Breast epithelium (tissue), 4 donors: ENCODE measurements around the gene MT1G. TPM values are rescaled to one million over a fixed set of nuclear protein-coding genes. Genes with fewer than 3 reads are reported as not detected.
"Not testable (repeated sequence)": the region's sequence is repeated elsewhere in the genome, so short reads cannot be mapped to it uniquely, and the experiment has no call there.

ENCODE experiments used
- DNase-seq, 2 donors: peaks; one replicate each; pipeline ENCODE4 v3.0.0-alpha.2; 2019; ENCODE audit warnings: low spot score in 2 of 2
- H3K27ac ChIP-seq, 2 donors: fragments of 200-600 bp; sonication (generic) in 1 of 2; one replicate each; pipeline ENCODE4 v1.5.1; 2016 to 2019; ENCODE audit warnings: mild to moderate bottlenecking in 1 of 2
- H3K27me3 ChIP-seq, 2 donors: fragments of 200-600 bp; sonication (generic) in 1 of 2; one replicate each; pipeline versions ENCODE4 v1.5.1 to v1.6.0; 2017 to 2019; ENCODE audit warnings: control low read depth in 1 of 2, mild to moderate bottlenecking in 1 of 2
- H3K36me3 ChIP-seq: fragments of 200-600 bp; one replicate; pipeline ENCODE4 v1.5.1; 2019
- H3K4me1 ChIP-seq, 2 donors: fragments of 200-600 bp; sonication (generic); one replicate each; pipeline ENCODE4 v1.5.1; 2016 to 2019; ENCODE audit warnings: control low read depth in 1 of 2
- H3K4me3 ChIP-seq, 3 donors: fragments of 200-600 bp; sonication (generic); 1 replicate in 2 of 3; 2 replicates in 1 of 3; pipeline ENCODE4 v1.5.1; 2016 to 2019; ENCODE audit warnings: mild to moderate bottlenecking in 3 of 3, moderate library complexity in 2 of 3
- H3K9me3 ChIP-seq, 2 donors: fragments of 200-600 bp; sonication (generic) in 1 of 2; one replicate each; pipeline ENCODE4 v1.5.1; 2016 to 2019; ENCODE audit warnings: control low read depth in 1 of 2
- POLR2A ChIP-seq: fragments of 450-650 bp; IDR thresholded peaks from one replicate; pipeline ENCODE4 v1.6.1; 2016; ENCODE audit warnings: antibody characterized with exemption, mild to moderate bottlenecking, moderate library complexity
- POLR2AphosphoS5 ChIP-seq, 3 donors: sonication (generic); formaldehyde crosslinking; IDR thresholded peaks; one replicate each; pipeline ENCODE4 v1.6.1; 2017; ENCODE audit warnings: antibody characterized with exemption in 3 of 3
- intact Hi-C: fragments of 100-400 bp; cut with DNase I; formaldehyde crosslinking; loops from one replicate; pipeline ENCODE4 v1.15.1; 2023; ENCODE audit warnings: low total_unique reads
- total RNA-seq, 3 donors: library from RNA; depleted of rRNA; stranded (reverse); fragments of >200 nt; gene quantifications; one replicate each; pipeline ENCODE4 v1.1.0, GENCODE V29; 2016
- TF ChIP-seq, protein P1 (sequence below), 3 donors: fragments of 450-650 bp; IDR thresholded peaks; one replicate each; pipeline ENCODE4 v1.5.1; 2016 to 2017; ENCODE audit warnings: antibody characterized with exemption in 3 of 3, mild to moderate bottlenecking in 3 of 3, moderate library complexity in 3 of 3

The MT1G gene
- total RNA-seq, 3 donors from 2014 or later, result 20.0 to 224 (median 48.3) TPM

DNA sequence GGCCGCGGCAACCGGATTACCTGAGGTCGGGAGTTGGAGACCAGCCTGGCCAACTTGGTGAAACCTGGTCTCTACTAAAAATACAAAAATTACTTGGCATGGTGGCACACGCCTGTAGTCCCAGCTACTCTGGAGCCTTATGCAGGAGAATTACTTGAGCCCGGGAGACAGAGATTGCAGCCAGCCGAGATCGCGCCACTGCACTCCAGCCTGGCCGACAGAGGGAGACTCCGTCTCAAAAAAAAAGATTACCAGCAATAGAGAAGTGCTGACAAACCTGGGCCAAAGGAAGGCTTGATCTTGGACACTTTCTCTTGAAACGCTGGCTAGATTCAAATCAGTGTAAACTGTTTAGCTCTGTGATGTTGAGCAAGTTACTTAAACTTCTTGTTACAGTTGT lies 6.1 kb upstream of the MT1G start:
- peak in 1 of 2 donors; percentile 33 for DNase-seq
- intact Hi-C loops, result no loop called here
- peaks cover 0 to 22% of the 10 kb centered on the region in 2 donors for H3K27me3 ChIP-seq

DNA sequence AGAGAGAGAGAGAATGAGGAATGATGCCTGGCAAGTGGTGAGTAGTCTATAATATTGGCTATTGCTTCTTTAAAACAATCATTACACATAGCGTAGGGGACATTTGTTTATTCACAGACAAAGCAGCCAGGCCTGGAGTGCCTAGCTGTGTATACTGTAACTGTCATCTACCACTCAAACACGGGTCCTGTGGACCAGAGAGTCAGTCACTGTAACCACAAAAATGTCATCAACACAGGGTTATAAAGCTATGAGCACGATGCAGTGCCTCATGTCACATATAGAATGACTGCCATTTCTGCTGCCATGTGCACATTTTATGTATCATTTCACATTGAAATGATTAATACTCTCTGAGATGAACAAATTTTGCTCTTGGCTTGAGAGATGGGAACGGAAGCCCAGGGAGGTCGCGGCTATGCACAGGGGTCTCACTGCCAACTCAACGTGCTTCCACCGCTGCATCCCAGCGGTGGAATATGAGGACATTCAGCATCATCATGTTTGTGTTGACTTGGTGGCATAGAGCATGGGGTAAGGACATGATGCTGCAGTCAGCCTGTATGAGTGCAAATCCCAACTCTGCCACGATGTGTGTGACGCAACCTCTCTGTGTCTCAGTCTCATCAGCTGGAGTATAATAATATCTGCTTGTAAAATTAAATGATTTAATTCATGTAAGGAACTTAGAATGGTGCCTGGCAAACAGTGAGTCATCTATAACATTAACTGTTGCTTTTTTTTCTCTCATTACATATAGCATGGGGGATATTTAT lies 5.1 kb upstream of the MT1G start:
- Histone ChIP-seq H3K4me1 (no peaks in the 10 kb centered on the region), H3K27me3 (peaks cover 0 to 25% of the 10 kb centered on the region in 2 donors), H3K9me3 (no peaks in the 10 kb centered on the region), H3K27ac (no peak overlapping the region), H3K4me3 (no peak overlapping the region), H3K36me3 (no peaks in the 10 kb centered on the region)
- DNase-seq, result no peak
- intact Hi-C loops, result no loop called here
- TF ChIP-seq POLR2A, result no peak
- TF ChIP-seq, protein P1, sequence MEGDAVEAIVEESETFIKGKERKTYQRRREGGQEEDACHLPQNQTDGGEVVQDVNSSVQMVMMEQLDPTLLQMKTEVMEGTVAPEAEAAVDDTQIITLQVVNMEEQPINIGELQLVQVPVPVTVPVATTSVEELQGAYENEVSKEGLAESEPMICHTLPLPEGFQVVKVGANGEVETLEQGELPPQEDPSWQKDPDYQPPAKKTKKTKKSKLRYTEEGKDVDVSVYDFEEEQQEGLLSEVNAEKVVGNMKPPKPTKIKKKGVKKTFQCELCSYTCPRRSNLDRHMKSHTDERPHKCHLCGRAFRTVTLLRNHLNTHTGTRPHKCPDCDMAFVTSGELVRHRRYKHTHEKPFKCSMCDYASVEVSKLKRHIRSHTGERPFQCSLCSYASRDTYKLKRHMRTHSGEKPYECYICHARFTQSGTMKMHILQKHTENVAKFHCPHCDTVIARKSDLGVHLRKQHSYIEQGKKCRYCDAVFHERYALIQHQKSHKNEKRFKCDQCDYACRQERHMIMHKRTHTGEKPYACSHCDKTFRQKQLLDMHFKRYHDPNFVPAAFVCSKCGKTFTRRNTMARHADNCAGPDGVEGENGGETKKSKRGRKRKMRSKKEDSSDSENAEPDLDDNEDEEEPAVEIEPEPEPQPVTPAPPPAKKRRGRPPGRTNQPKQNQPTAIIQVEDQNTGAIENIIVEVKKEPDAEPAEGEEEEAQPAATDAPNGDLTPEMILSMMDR (IDR thresholded peaks at IDR 0.05), result no peak
- TF ChIP-seq POLR2AphosphoS5 (IDR thresholded peaks at IDR 0.05), result no peak

More for the DNA sequence above, 6.1 kb upstream of the MT1G start:
- Histone ChIP-seq H3K36me3 (no peaks in the 10 kb centered on the region), H3K4me1 (no peaks in the 10 kb centered on the region), H3K9me3 (no peaks in the 10 kb centered on the region), H3K27ac (no peak overlapping the region), H3K4me3 (no peak overlapping the region)
- TF ChIP-seq POLR2A, result no peak
- TF ChIP-seq, protein P1 (IDR thresholded peaks at IDR 0.05), result peak; percentile 50 to 74 (median 61)

GRCh38 chr16:56672171-56672570 lies 4.3 kb upstream of the MT1G start:
- H3K27me3 ChIP-seq, result peaks cover 0 to 25% of the 10 kb centered on the region in 2 donors
- H3K36me3 ChIP-seq, H3K4me1 ChIP-seq, H3K4me3 ChIP-seq, H3K27ac ChIP-seq, H3K9me3 ChIP-seq, DNase-seq, intact Hi-C loops: not testable (repeated sequence)

DNA sequence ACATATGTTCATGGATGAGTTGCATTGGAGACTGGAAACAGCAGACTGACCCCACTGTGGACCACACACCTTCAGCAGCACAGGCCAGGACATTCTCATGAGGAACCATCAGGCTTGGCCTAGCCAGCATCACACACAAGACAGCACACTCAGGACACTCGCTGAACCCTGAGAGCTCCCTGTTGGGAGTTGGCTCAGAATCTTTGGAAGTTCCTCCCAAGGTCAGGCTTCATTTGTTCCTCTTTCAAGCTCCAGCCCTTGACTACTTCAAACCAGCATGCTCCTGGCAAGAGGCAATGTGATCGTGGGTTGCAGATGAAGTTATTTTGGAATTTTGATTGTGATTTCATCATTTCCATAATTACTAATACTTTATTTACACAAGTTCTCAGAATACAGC lies 3.8 kb upstream of the MT1G start:
- H3K4me1 ChIP-seq, DNase-seq, H3K4me3 ChIP-seq, intact Hi-C loops, H3K27ac ChIP-seq, H3K9me3 ChIP-seq, H3K36me3 ChIP-seq: not testable (repeated sequence)
- H3K27me3 ChIP-seq, result peaks cover 0 to 25% of the 10 kb centered on the region in 2 donors

- no peak for DNase-seq
- Histone ChIP-seq H3K9me3 (no peaks in the 10 kb centered on the region), H3K36me3 (no peaks in the 10 kb centered on the region), H3K27ac (no peak overlapping the region), H3K27me3 (peaks cover 0 to 21% of the 10 kb centered on the region in 2 donors), H3K4me3 (no peak overlapping the region), H3K4me1 (no peaks in the 10 kb centered on the region)
- TF ChIP-seq POLR2A (no peak), POLR2AphosphoS5 (IDR thresholded peaks at IDR 0.05) (no peak)
- TF ChIP-seq, protein P1 (IDR thresholded peaks at IDR 0.05), result no peak
- intact Hi-C loops, result no loop called here
Measured at GRCh38 chr16:56670620-56670934, 2.7 kb upstream of the MT1G start.

- Histone ChIP-seq H3K4me3 (no peak overlapping the region), H3K27me3 (peaks cover 0 to 18% of the 10 kb centered on the region in 2 donors), H3K4me1 (no peaks in the 10 kb centered on the region), H3K9me3 (no peaks in the 10 kb centered on the region), H3K36me3 (no peaks in the 10 kb centered on the region), H3K27ac (no peak overlapping the region)
- intact Hi-C loops, result loop anchor here (10.0 kb wide), 1 partner anchor 1925 kb away; no protein-coding TSS in a partner anchor
- DNase-seq, result no peak
- TF ChIP-seq, protein P1 (IDR thresholded peaks at IDR 0.05), result no peak
- no peak for TF ChIP-seq POLR2A
- no peak for TF ChIP-seq POLR2AphosphoS5 (IDR thresholded peaks at IDR 0.05)
Measured at GRCh38 chr16:56669840-56670619, 2.2 kb upstream of the MT1G start.
